GM12865 (cell line): ENCODE results near the gene AP1S3.

Experiments
- DNase-seq: peaks from one replicate; pipeline ENCODE4 v3.0.0; 2010; ENCODE audit warnings: low read depth
- H3K4me3 ChIP-seq: 2 replicates; pipeline ENCODE4 v1.5.1; 2011; ENCODE audit warnings: mild to moderate bottlenecking, low read depth, low read length, control low read depth
- CTCF ChIP-seq: IDR thresholded peaks from 2 replicates; pipeline ENCODE4 v1.5.1; 2011; ENCODE audit warnings: low read length, control low read depth, low read depth, inconsistent platforms; ENCODE audit not compliant: insufficient read depth; ENCODE audit errors: missing control alignments

The AP1S3 gene

GRCh38 chr2:223732346-223732745, 105.0 kb downstream of the AP1S3 start:
- TF ChIP-seq CTCF, result no peak
- no peak overlapping the region for H3K4me3 ChIP-seq
- no peak for DNase-seq

DNA sequence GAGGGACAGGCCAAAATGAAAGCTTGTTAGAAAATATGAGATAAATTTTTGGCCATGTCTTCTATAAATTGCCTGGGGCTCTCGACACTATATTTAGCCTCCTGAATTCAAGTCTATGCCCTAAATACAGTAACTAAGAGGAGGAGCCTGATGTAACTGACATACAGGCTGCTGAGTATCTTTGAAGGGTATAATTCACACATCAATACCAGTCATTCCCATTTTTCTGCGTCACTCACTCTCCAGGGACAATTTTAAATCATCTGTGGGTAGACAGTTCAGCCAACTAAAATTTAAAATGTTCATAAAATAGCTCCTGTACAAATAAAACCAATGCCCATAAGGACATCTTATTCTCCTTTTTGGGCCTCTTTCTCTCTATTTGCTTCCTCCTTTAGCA, 105.9 kb downstream of the AP1S3 start:
- DNase-seq, result no peak
- no peak overlapping the region for H3K4me3 ChIP-seq
- no peak for TF ChIP-seq CTCF

DNA sequence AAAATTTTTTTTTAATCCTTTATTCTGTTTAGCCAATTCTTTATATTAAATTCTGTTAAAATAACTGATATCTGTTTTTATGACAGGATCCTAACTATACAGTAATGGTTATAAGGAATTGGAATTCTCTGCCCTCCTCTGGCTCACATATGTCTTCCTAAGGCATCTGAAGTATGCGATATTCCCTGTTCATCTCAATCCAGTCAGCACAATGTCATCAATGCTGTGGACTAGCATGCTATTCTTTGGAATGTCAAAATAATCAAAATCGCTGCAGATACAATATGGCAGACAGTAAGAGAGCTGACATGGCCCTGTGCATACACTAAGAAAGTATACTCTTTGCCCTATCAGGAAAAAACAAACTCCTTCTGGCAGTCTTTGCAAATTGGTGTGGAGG, 107.6 kb downstream of the AP1S3 start:
- TF ChIP-seq CTCF, result no peak
- H3K4me3 ChIP-seq, result no peak overlapping the region
- no peak for DNase-seq

DNA sequence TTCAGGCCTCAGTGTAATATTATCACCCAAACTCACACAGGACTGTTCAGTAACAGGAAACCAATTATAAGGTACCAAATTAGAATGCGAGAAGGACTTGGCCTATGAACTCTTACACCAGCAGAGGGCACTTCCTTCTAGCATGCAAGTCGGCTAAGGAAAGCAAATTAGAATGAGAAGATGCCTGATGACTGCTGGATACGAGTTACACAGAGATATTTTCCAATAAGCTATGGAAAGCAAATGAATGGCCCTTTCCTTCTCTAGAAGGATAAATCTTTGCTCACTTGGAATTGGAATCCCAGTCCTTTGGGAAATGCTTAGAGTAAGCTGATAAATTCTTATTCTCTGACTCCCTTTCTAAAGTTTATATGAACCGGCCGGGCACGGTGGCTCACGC, 109.8 kb downstream of the AP1S3 start:
- no peak overlapping the region for H3K4me3 ChIP-seq
- DNase-seq, result peak; percentile 78
- TF ChIP-seq CTCF, result peak; percentile 67

- no peak for TF ChIP-seq CTCF
- no peak overlapping the region for H3K4me3 ChIP-seq
- DNase-seq, result no peak
These were observed 111.1 kb downstream of the AP1S3 start for GRCh38 chr2:223725986-223726970.

DNA sequence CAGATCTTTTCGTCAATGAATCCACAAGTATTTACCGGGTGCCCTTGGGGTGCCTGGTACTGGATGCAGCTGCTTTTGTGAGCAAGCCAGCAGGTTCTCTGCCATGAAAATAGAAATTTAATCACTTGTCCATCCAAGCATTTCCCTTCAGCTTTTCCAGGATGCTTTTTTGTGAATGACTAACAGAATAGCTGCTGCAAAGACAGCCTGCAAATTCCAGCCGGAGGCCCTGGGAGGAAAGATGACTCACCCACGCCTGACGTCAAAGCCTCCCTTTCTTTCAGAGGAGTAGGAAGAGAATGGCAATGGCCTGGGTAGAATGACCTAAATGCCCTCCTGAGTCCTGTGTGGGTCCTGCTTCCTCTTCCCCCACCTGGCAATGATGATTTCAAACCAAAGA, 111.9 kb downstream of the AP1S3 start:
- no peak overlapping the region for H3K4me3 ChIP-seq
- TF ChIP-seq CTCF, result no peak
- DNase-seq, result no peak
